CD4-positive, alpha-beta T cell treated with Interleukin-4 for 1 hour (primary cell): ENCODE results near the gene WDR90.

ENCODE experiments used
- DNase-seq, 2 donors: peaks; one replicate each; pipeline ENCODE4 v3.0.0-alpha.2; 2020 to 2022

WDR90 gene

GRCh38 chr16:648781-649589 lies at the start of gene WDR90:
WDR90 (plus strand) TSS chr16:649365; CDS start chr16:649417, 52 bp downstream.
- DNase-seq, result peak; percentile 89 to 90

- no peak for DNase-seq
Observed at GRCh38 chr16:600781-601180, 48.4 kb upstream of the WDR90 start.

- DNase-seq, result no peak
Observed at GRCh38 chr16:603933-604332, 45.2 kb upstream of the WDR90 start.

GRCh38 chr16:606656-607307 lies 42.4 kb upstream of the WDR90 start:
- no peak for DNase-seq

GRCh38 chr16:608019-608418 lies 41.1 kb upstream of the WDR90 start:
- DNase-seq, result no peak

- DNase-seq, result no peak
Observed at GRCh38 chr16:609316-609715, 39.8 kb upstream of the WDR90 start.

GRCh38 chr16:609984-610383 lies 39.2 kb upstream of the WDR90 start:
- no peak for DNase-seq

- peak; percentile 49 to 57 for DNase-seq
Observed at GRCh38 chr16:610513-611381, 38.4 kb upstream of the WDR90 start.

GRCh38 chr16:615122-615521 lies 34.0 kb upstream of the WDR90 start:
- DNase-seq, result no peak

- no peak for DNase-seq
Observed at GRCh38 chr16:616733-617586, 32.2 kb upstream of the WDR90 start.

- no peak for DNase-seq
Observed at GRCh38 chr16:617855-618254, 31.3 kb upstream of the WDR90 start.

- DNase-seq, result no peak
Observed at GRCh38 chr16:619476-620100, 29.6 kb upstream of the WDR90 start.

GRCh38 chr16:620700-621525 lies 28.3 kb upstream of the WDR90 start:
- no peak for DNase-seq

- no peak for DNase-seq
Observed at GRCh38 chr16:621526-622105, 27.5 kb upstream of the WDR90 start.

GRCh38 chr16:622920-623280 lies 26.3 kb upstream of the WDR90 start:
- DNase-seq, result no peak

GRCh38 chr16:624526-625070 lies 24.6 kb upstream of the WDR90 start:
- DNase-seq, result no peak

- no peak for DNase-seq
Observed at GRCh38 chr16:625117-625976, 23.8 kb upstream of the WDR90 start.

GRCh38 chr16:625977-626765 lies 23.0 kb upstream of the WDR90 start:
- no peak for DNase-seq
